NOMO-1 treated with dmso at 0.1 percent for 144 hours (cell line): ENCODE results near the gene HCN1.
"Not testable (repeated sequence)": the region's sequence is repeated elsewhere in the genome, so short reads cannot be mapped to it uniquely, and the experiment has no call there.

ENCODE experiments used
- DNase-seq: peaks from one replicate; lab custom pipeline; 2025; ENCODE audit not compliant: unreplicated experiment; lab: John Stamatoyannopoulos, UW

HCN1 gene

DNA sequence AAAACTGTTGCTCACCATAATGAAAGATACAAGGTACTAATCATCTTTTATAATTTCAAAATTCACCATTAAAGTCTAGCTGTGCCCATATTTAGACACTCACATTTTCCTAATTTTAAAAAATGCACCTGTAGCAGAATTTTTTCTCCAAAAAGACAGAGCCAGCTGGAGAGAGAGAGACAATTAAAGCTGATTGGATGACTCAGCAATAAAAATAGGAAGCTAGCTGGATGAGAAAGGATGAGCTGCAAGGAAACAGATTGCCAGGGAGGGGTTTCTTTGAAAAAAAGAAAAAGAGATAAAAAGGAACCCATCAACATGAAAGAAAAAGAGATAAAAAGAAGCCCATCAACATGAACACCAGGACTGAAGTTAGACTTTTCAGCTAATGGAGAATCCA lies 73.8 kb downstream of the HCN1 start:
- DNase-seq: no peak

DNA sequence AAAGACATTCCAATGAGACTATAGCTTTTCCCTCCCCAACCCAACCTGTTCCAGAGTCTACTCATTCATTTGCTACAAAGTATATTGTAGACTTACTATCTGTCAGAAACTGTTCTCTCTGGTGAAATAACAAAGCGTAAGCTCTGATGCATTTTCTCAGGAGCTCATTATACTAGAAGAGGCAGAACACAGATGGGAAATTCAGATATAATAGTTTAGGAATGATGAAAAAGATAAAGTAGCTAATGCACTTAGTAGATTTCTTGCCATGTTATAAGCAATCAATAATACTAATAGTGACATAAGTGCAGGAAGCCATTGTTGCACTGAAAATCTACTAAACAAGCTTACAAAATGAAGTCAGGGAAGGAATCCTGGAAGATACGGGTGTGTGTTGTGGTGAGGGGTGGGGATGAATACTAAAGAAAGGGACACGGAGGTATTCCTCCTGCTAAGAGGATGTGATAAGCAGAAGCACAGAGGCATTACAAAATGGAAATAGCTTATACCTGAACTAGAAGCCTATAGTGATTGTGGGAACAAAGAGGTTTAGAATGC lies 78.2 kb downstream of the HCN1 start:
- DNase-seq: no peak

DNA sequence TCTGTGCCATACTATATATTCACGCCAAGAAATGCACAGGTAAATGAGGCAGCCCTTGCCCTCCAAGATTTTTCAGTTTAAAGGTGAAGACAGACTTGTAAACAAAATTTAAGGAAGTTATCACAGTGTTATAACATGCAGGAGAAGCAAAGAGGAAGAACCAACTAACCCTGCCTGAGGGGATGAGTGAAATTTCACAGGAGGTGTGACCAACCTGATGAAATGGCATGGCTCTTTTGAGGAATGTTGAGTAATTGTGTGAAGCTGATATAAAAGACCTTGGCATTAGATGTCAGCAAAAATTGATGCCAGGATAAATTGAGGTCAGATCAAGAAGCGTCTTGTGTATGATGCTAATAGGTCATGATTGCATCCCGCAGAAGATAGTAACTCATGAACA lies 86.5 kb downstream of the HCN1 start:
- DNase-seq: no peak

DNA sequence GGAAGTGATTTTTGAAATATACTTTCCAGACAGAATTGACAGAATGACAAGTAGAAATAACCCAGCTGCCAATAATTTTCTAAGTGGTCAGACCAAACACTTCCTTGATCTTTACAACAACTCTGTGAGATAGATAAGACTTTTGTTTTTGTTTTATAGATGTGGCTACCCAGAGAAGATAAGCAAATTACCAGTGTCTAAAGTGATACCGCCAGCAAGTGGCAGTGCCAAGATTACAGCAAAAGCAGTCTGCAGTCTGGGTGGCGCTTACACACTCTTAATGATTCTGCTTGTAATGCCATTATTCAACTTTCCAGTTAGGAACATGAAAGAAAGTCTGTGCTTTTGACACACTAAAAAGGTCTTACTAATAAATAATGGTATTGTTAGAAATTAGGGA lies 92.1 kb downstream of the HCN1 start:
- no peak for DNase-seq

DNA sequence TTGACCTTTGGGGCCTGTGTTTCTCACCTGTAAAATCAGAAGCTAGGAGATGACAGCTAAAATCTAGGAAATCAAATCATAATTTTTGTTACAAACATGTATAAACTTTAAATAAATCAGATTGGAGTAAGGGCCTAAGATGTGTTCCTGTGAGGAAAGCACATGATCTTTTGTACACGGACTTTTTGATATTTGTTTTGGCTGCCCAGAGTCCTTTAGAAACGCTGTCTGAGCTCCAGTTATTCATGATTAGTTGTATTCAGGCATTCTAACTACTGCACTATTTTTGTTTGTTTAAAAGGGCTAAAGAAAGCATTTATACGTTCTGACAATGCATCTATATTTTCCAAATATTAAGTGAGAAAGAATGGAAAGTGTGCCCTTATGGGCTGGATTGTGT lies 94.8 kb downstream of the HCN1 start:
- no peak for DNase-seq

DNA sequence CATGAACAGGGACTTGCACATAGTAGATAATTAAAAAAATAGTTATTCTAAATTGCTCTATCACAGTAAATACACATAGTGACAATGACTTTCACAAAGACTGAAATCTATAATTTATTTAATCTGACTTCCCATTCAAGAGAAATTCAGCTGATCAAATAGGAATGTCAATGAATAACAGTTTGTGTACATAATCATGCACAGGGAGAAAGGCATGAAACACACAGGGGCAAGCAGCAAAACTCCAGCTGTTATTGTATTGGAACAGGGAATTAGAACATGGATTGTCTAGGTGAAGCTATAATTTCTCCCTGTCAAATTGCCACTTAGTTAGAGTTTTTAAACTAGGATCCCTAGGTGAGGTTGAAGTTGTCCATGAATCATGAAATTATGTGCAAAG lies 99.9 kb downstream of the HCN1 start:
- DNase-seq: no peak

DNA sequence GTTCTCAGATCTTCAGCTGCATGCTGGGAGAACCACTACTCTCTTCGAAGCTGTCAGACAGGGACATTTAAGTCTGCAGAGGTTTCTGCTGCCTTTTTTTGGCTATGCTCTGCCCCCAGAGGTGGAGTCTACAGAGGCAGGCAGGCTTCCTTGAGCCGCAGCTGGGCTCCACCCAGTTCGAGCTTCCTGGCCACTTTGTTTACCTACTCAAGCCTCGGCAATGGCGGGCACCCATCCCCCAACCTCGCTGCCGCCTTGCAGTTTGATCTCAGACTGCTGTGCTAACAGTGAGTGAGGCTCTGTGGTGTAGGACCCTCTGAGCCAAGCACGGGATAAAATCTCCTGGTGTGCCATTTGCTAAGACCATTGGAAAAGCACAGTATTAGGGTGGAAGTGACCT lies 110.2 kb downstream of the HCN1 start:
- not testable (repeated sequence) for DNase-seq

DNA sequence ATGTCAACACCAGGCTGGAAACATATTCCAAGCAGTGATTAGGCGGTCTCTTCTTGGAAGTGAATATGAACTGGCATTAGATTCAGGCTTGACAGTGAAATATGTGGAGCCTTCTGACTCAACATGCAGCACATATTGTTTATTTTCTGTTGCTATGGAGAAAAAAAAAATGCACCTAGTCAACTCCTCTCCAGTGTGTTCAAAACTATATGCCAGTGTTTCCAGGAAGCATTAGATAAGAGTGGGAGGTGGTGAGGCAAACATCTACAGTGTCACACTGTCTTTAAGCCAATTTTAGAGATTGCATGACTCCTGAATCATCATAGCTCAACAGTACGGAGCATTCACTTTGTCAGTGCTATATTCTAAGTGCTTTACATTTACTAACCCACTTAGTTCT lies 117.9 kb downstream of the HCN1 start:
- no peak for DNase-seq

DNA sequence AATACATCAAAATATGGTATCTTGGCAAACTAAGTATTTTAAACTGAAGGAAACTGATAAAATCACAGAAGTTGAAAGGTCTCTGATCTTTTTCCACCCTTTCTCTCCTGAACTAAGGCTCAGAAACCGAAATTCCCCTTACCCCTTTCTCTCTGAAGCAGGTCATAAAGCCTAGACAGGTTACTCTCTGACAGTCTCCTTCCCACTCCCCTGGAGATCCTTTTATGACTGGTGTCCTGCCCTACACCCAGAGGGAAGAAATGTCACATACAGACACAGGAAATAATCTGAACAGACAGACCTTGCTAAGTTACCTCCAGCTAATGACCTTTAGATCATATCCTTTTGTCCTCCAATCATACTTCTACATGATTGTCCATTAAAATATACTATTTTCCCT lies 127.4 kb downstream of the HCN1 start:
- DNase-seq: no peak

DNA sequence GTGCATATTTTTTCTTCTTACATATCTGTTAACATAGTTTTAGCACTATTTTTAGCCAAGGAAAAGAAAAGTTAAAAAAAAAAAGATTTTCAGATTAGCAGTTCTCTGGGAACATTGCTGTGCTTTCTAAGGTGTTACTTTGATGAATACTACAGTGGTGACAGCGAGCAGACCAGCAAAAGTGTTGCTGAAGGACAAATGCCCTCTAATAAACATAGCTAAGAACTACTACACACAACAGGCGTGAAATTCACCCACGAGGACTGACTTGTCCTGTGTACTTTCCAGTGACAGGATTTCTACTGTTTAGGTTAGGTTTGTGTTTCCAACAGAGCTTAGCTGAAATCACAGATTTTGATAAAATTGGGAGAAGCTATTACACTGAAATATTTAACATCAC lies 153.8 kb downstream of the HCN1 start:
- DNase-seq: no peak

DNA sequence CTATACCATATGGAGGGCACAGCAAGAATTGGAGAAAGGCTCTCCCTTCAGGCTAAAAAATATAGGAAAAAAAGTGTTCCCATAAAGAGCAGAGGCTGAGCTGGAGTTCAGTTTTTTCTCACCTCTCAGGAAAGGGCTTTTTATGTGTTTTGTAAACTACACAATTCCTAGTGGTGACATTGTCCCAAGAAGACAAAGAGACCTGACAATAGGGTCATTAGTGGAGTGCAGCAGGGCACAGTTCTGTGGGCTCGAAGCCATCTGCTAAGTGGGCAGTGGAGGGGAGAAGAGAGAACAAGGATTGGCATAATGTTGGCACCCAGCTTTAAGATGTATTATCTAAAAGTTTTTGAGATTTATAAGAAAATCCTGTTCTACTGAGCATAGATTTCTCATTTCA lies 162.5 kb downstream of the HCN1 start:
- DNase-seq: no peak

DNA sequence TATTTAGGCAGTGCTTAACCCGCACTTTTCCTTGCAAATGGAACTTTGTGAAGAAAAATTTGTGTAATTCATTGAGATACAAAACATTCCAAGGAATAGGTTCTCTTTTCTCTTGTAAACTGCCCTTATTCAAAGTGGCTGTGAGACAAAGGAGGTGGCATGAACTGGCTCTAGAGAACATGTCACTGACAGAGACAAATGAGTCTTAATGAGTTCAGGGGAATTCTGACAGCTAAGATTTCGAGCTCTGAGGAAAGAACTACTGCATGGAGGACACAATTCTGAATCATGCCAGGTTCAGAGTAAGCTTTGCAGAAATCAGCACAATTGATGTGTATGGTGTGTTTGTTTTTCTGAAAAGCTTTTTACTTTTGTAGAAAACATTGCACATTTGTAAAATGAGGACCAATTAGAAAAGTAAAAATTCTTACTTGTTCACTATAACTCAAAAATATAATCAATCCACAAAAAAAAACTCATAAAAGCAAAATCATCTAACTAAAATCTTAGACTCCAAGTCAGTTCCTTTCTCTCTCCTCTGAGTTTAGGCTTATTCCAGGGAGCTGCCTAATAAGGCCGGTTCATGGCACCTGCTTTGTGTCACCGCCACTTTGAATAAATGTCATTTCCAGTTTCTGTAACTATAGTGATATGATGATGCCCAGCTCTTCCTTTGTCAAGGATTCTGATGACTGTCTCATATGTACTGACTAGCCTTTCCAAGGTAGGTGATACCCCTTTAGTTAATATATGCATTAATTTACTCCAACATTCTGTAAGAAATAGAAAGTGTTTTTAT lies 163.2 kb downstream of the HCN1 start:
- no peak for DNase-seq

DNA sequence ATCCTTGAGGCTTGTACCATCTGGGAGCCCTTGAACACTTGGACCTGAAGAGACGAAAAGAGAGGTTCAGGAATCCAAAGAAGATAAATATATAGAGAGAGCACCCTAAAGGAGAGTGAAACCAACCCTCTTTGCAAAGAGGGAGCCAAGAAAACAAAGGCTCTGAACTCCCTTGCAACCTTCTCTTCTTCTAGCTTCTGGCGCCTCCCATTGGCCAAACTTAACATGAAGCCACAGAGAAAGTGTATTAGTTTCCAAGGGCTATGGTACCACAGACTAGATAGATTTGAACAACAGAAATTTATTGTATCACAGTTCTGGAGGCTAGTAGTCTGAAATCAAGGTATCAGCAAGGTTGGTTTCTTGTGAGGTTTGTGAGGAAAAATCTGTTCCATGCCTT lies 175.1 kb downstream of the HCN1 start:
- DNase-seq: no peak

DNA sequence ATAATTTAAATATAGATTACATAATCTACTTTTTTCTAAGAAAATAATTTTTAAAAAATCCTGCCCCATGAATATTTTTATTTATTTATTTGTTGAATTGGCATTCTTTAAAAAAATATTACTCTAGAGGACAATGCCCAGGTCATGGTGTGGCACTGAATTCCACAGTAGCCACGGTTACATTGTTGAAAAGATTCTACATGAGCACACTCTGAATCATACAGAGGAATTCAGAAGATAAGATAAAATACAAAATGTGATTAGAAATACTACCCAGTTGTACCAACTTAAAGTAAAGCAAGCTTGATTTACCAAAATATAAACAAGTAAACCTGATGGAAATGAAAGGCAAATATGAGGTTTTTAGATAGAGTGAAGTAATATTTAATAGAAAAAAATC lies 183.7 kb downstream of the HCN1 start:
- no peak for DNase-seq

DNA sequence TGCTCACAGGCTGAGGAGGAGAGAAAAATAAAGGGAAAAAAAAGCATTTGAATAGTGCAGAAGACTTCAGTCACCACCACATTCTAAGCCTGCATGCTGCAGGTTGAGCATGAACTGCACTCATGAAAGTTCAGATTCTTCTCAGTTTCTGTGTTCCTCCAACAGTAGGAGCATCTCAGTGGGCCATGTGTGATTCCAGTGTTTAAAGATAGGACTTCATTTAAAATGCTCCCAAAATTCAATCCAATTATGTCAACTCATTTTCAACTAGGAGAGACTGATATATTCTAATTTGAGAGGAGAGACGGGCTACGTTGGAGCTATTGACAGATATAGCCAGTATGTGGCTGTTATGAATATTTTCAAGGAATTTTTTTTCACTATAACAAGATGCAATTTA lies 186.8 kb downstream of the HCN1 start:
- no peak for DNase-seq

DNA sequence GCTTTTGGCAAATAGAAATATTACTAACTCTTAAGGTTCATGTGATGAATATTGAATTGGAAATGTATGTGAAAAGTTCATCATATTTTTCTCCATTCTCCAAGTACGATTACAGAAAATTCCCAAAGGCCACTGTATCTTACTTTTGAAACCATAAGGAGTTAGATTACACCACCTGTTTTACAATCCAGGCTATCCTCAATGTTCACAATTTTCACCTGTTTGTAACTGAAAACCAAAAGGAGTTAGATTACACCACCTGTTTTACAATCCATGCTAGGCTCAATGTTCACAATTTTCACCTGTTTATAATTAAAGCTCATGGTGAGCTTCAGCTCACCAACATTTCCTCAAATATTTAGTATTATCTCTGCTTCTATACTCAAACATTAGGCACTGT lies 188.0 kb downstream of the HCN1 start:
- no peak for DNase-seq

DNA sequence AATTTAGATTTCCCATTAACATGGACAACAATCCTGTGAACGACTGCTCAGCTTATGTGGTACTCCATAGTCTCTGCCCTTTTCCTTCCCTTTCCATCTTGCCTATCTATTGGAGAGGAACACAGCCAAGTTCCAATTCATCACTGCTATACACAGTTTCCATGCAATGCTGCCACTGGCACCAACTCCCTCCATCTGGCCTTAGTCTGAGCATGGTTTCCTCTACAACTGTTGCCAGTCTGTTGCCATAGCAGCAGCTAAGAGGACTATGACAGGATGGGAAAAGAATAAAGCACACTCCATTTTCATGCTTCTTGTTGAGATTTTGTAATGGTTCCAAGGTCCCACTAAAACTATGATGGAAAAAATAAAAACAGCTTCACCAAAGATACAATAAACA lies 189.0 kb downstream of the HCN1 start:
- DNase-seq: no peak

DNA sequence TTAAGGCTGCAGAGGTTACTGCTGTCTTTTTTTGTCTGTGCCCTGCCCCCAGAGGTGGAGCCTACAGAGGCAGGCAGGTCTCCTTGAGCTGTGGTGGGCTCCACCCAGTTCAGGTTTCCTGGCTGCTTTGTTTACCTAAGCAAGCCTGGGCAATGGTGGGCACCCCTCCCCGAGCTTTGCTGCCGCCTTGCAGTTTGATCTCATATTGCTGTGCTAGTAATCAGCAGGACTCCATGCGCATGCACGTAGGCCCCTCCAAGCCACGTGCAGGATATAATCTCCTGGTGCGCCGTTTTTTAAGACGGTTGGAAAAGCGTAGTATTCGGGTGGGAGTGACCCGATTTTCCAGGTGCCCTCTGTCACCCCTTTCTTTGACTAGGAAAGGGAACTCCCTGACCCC lies 197.2 kb downstream of the HCN1 start:
- DNase-seq: not testable (repeated sequence)

DNA sequence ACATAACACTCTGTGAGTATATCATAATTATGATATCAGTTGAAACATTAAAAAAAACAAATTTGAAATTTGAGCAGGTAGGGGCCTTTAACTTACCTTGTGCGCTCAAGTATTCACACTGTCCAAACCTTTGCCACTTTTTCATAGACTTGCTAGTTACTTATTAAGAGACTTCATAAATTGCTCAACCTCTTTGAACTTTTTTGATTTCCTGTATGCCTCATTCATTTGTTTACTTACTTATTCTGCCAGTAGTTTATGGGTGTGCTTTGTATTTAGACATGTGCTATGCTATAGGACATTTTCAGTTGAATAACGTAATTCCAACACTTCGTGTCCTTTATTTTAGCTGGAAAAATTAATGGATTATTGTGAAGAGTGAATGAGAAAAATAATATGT lies 204.8 kb downstream of the HCN1 start:
- no peak for DNase-seq

DNA sequence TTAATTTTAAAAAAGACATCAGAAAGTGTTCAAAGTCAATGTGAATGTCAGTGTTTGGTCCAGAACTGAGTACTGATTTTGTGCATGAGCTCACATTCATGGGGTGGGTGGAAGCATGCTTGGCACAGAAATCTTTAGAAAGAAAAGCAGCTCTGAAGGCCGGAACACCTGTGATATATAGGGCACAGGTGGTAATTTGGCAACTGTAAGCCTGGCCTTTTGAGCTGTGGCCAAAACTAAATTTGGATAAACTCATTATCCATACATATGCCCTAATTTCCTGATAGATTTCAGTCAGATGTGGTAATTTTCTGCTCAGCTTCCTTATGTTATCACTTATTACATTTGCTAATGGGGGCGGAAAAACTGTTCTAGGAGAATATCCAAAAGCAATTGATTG lies 211.4 kb downstream of the HCN1 start:
- DNase-seq: no peak

DNA sequence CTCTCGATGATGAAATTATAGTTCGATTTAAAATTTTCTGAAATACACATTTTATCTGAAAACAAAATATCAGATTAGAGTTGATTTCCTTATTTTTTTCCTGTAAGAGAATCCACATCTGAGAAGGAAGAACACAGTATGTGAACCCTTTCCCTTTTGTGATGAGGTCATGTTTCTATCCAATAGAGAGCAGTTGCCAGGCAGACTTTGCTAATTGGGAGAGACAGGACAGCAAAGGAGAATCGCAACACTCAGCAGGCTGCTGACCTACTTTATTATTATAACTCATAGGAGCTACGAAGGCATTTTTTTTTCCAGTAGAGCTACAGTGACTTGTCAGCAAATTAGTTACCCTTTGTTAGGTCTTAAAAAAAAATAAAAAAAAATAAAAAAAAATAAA lies 242.1 kb downstream of the HCN1 start:
- no peak for DNase-seq

DNA sequence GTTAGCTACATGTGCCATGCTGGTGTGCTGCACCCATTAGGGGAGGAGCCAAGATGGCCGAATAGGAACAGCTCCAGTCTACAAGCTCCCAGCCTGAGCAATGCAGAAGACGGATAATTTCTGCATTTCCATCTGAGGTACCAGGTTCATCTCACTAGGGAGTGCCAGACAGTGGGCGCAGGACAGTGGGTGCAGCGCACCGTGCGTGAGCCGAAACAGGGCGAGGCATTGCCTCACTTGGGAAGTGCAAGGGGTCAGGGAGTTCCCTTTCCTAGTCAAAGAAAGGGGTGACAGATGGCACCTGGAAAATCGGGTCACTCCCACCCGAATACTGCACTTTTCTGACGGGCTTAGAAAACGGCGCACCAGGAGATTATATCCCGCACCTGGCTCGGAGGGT lies 251.3 kb downstream of the HCN1 start:
- not testable (repeated sequence) for DNase-seq

DNA sequence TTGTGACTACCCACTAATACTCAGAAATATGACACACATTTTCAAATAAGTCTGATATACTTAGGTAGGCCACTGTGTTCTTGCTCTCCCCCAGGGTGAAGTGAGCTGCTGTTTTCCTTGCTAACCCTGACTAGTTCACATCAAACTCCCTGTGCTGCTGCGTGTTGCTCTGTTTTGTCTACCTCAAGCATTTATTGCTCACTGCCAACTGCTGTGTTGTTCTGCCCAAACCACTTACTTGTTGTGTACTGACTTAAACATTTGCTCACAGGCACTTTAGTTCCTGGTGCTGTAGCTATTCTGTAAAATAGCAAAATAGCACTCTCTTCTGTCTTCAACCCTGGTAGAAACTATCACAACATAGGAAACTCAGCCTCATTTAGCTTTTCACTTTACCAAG lies 255.7 kb downstream of the HCN1 start:
- DNase-seq: no peak
